GM21786 (cell line): ENCODE measurements around the gene EMB.
"Not testable (repeated sequence)": the region's sequence is repeated elsewhere in the genome, so short reads cannot be mapped to it uniquely, and the experiment has no call there.

ENCODE experiments used
- ATAC-seq: cut with Tn5 transposase; IDR thresholded peaks from one replicate; pipeline ENCODE4 v1.9.1; 2021; ENCODE audit not compliant: unreplicated experiment

The EMB gene

DNA sequence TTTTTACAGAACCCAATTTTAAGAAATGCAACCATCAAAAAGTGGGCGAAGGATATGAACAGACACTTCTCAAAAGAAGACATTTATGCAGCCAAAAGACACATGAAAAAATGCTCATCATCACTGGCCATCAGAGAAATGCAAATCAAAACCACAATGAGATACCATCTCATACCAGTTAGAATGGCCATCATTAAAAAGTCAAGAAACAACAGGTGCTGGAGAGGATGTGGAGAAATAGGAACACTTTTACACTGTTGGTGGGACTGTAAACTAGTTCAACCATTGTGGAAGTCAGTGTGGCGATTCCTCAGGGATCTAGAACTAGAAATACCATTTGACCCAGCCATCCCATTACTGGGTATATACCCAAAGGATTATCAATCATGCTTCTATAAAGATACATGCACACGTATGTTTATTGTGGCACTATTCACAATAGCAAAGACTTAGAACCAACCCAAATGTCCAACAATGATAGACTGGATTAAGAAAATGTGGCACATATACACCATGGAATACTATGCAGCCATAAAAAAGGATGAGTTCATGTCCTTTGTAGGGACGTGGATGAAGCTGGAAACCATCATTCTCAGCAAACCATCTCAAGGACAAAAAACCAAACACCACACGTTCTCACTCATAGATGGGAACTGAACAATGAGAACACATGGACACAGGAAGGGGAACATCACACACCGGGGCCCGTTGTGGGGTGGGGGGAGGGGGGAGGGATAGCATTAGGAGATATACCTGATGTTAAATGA lies 19.7 kb downstream of the EMB start:
- ATAC-seq: not testable (repeated sequence)

DNA sequence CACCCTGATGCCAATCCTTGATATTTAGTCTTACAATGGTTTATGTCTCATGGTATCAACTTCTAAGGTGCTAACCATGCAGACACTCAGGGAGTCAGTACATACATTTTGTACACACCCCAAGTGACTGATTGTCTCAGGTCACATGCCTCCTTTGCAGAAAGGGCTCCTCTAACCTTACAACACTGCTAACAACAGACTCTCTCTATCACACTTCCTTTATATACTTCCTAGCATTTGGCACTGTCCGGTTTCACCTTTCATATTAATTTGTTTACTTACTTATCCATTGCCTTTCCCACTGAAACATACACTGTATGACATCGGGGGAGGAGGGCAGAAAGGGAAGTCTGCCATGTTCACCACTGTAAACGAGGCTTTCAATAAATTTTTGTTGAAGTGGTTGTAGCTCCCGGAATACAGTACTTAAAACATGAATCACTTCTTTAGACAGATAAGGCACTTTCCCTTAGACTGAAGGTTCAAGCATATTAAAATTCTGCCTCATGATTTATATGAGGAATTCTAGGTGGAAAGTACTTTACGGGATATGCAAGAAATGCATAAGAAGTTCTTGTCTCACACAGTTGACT lies 20.6 kb downstream of the EMB start:
- ATAC-seq: no peak

DNA sequence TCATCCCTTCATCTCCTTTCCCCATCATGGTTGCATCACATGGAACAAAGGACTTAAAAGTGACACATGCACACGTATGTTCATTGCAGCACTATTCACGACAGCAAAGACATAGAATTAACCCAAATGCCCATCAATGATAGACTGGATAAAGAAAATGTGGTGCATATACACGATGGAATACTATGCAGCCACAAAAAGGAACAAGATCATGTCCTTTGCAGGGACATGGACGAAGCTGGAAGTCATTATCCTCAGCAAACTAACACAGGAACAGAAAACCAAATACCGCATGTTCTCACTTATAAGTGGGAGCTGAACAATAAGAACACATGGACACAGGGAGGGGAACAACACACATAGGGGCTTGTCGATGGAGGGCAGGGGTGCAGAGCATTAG lies 21.4 kb downstream of the EMB start:
- ATAC-seq: not testable (repeated sequence)

DNA sequence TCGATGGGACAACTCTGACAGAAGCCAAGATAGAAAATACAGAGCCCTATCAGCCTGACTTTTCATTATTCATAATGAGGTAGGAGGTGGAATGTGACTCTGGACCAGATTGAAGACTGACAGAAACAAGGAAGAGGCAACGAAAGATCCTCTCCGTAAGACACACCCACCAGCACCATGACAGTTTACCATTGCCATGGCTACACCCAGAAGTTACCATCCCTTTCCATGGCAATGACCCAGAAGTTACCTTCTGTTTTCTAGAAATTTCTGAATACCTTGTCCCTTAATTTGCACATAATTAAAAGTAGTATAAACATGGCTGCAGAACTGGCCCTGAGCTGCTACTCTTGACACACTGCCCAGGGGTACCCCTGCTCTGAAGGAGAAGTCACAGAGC lies 24.5 kb downstream of the EMB start:
- not testable (repeated sequence) for ATAC-seq

DNA sequence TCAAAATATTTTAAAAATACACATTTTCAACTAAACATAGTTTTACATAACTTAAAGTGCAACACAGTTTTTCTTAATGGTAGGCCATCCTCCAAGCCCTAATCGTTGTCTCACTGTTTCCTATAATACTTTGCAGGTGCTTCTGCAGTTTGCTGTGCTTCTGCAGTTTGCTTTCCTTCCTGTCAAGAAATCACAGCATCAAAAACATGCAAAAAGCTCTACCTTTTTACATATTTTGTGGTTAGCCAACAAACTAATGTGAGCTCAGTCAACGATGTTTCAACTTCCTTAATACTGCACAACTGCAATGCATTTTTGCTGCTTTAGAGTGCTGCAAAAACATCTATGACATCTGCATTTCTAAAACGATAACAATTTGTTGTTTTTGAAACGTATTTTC lies 25.2 kb downstream of the EMB start:
- peak; percentile 96 for ATAC-seq

DNA sequence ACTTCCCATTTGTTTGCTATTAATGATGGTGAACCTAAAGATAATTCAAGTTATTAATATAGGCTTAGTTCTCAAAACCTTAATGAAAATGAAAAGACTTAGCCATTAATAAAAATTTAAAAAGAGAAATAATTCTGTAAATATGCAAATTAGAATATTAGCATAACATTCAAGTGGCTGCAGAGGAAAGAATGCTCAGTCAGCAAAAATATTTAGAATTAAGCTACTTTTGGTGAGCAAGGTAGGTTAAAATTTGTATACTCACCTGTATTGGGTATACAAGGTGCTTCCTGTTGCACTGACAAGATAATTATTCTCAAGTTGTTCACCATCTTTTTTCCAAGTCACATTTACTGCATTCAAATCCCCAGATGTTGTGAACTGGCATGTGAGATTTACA lies 30.2 kb downstream of the EMB start:
- not testable (repeated sequence) for ATAC-seq

DNA sequence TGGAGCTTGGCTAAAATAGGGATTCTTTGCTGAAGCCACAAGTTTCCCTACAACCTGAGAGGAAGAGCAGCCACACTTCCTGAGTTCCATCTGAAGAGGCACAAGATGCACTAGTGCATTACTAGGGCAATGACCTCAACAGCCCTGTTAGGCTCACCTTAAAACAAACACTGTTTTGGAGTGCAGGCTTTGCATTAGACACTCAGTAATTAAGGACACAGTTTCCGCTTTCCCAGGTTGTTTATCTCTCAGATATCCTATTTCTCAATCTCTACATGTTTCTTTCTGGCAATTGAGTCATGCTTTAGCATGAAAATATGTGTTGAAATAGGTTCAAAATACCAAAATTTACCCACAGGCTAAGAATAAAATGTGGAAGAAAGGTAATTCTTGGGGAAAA lies 34.2 kb downstream of the EMB start:
- no peak for ATAC-seq

DNA sequence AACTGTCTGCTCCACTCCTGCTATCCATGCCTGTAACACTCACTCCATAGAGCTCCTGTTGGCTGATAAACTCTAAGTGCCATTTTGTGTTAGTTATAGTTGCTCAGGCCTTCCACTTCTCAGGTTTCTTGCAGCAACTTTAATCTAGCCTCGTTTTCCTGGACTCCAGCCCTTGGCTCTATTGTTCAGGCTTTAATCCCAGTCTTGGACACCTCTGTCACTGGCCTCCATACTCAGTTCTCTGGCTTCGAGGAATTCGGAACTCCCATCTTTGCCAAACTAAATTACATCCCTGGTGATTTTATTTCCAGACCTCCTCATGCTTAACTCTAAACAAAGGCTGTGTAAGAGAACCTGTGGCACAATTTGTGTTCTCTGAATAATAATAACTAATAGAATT lies 39.8 kb downstream of the EMB start:
- ATAC-seq: no peak

DNA sequence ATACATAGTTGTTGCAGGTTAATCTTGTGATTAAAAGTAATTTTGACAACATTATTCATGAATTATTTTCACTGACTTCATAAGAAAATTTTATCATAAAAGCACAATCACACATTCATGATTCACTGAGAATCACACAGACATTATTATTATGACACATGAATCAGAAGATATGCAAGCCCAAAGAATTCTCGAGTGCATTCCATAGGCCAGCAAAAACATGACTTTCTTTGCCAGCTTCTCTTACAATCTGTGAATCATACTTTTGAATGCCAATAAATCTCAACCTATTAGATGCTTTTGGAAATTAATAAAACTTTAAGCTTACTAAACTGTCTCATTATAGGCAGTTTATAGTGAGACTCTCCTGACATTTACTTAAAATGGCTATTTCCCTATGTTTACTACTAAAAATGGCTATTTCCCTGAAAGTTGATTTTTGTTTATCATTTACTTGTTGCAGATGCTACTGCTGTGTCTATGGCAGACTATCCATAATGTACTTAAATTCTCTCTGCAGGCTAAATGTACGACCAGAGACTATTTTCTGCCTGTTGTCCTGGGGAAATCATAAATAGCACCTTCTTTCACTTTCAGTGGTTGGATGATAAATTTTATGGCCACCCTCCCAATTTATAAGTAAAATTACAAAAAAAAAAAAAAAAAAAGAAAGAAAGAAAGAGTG lies 47.0 kb downstream of the EMB start:
- not testable (repeated sequence) for ATAC-seq

DNA sequence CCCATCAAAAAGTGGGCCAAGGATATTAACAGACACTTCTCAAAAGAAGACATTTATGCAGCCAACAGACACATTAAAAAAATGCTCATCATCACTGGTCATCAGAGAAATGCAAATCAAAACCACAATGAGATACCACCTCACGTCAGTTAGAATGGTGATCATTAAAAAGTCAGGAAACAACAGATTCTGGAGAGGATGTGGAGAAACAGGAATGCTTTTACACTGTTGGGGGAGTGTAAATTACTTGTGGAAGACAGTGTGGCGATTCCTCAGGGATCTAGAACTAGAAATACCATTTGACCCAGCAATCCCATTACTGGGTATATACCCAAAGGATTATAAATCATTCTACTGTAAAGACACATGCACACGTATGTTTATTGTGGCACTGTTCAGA lies 48.8 kb downstream of the EMB start:
- not testable (repeated sequence) for ATAC-seq

DNA sequence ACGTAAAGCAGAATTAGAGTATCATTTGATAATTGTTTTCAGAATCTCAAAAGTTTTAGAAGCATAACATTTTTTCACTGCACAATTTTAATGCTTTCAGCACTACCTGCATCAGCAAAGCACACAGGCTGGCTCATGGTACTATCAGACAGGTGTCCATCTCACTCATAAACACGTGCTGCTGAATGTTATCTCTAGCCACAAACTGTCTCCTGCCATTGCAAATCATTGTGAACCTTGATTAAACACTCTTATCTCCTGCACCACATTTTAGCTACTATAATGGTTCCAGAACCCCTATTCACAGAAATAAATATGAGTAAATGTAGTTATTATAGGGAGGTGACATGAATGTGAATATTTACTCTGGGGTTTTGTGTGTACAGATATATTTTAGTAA lies 56.7 kb downstream of the EMB start:
- ATAC-seq: not testable (repeated sequence)

DNA sequence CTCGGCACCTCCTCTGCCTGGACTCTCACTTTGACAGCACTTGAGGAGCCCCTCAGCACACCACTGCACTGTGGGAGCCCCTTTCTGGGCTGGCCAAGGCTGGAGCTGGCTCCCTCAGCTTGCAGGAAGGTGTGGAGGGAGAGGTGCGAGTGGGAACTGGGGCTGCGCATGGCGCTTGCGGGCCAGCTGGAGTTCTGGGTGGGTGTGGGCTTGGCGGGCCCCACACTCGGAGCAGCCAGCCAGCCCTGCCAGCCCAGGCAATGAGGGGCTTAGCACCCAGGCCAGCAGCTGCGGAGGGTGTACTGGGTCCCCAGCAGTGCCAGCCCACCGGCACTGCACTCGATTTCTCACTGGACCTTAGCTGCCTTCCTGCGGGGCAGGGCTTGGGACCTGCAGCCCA lies 64.4 kb downstream of the EMB start:
- not testable (repeated sequence) for ATAC-seq

DNA sequence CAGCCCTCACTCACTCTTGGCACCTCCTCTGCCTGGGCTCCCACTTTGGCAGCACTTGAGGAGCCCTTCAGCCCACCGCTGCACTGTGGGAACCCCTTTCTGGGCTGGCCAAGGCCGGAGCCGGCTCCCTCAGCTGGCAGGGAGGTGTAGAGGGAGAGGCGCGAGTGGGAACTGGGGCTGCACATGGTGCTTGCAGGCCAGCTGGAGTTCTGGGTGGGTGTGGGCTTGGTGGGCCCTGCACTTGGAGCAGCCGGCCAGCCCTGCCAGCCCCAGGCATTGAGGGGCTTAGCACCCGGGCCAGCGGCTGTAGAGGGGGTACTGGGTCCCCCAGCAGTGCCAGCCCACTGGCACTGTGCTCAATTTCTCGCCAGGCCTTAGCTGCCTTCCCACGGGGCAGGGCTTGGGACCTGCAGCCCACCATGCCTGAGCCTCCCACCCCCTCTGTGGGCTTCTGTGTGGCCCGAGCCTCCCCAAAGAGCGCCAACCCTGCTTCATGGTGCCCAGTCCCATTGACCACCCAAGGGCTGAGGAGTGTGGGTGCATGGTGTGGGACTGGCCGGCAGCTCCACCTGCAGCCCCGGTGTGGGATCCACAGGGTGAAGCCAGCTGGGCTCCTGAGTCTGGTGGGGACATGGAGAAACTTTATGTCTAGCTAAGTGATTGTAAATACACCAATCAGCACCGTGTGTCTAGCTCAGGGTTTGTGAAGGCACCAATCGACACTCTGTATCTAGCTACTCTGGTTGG lies 71.6 kb downstream of the EMB start:
- ATAC-seq: not testable (repeated sequence)

DNA sequence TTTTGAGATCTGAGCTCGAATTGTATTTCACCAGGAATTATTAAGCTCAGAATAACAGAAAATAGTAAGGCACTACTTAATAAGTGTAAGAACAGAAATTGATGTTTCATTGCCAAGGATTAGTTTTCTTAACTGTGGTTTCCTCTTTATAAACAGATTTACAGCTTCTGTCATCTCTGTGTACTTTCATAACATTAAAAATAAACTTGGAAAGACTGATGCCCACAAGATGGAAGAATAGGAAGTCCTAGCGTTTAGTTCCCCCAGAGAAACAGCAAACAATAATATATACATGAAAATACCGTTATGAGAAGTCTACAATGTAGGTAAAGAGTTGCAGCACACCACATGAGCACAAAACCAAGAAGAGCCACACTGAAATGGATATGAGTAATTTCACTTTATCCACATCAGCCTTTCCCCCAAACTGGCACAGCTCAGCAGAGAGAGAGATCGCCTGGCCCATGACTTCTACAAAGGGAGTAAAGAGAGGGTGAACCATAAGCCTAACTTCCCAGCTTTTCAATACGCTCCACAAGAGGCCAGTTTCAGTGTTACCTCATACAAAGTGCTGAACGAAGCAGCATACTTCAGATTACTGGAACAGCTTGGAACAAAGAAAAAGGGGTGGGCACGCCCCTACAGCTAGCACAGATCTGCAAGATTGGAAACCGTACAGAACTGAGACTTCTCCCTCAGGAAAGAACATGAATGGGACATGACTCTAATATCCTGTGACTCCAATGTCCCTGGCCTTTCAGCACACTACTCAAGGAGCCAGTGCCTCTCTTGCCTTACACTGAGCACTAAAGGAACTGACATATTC lies 75.4 kb downstream of the EMB start:
- no peak for ATAC-seq

DNA sequence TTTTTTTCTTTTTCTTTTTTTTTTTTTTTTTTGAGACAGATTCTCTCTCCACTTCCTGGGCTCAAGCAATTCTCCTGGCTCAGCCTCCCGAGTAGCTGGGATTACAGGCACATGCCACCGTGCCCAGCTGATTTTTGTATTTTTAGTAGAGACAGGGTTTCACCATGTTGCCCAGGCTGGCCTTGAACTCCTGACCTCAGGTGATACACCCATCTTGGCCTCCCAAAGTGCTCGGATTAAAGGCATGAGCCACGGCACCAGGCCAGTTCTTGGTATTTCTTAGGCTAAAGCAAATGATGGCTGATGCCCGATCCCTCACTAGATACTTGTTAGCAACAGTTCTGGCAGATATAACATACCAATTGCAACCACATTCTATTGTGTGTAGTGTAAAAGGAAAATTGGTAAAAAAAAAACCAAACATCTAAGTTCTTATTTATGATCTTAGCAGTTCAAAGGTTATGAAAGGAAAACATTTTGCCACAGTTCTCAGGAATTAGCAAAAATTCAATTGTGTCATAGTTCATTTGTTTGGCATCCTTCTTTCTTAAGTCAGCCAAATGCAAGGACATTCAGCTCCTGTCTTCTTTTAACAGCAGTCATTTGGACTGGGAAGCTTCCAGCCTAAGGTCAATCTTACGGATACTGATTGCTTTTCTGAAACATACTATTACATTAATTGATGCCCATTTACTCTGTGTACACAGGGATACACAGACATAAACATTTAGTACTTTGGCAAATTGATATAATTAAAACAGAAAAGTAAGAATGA lies 76.4 kb downstream of the EMB start:
- not testable (repeated sequence) for ATAC-seq

DNA sequence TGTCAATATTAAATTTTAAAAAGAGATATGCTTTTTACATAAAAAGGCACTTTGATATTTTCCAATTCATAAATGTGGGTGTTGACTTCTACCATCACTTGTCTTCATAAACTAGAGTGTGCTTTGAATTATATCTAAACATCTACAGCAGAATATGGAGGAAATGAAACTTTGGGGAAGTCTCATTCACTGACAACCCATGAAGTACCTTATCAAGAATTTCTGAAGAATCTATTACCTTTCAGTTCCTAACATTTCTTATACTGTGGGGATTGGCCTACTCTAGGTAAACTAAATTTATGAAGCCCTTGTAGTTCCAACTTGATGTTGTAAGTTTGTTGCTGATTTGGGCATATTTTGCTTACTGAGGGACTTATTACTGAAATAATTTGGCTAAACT lies 81.9 kb downstream of the EMB start:
- no peak for ATAC-seq

DNA sequence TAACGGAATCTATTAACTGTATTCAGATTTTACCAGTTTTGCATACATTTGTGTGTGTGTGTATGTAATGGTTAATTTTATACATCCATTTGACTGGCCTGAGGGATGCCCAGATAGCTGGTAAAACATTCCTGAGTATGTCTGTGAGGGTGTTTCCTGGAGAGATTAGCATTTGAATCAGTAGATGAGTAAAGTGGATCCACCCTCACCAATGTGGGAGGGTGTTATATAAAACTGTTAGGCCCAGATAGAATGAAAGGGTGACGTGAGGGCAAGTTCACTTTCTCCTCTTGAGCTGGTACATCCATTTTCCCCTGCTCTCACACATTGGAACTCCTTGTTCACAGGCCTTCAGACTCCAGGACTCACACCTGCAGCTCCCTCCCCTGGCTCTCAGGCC lies 88.7 kb downstream of the EMB start:
- no peak for ATAC-seq
